Uterus (tissue), 2 donors: ENCODE data around the gene MIPOL1.

Source experiments
- POLR2A ChIP-seq, 2 donors: fragments of 450-650 bp; IDR thresholded peaks; one replicate each; pipeline ENCODE4 v1.6.1; 2016; ENCODE audit warnings: antibody characterized with exemption in 2 of 2, mild to moderate bottlenecking in 1 of 2, moderate library complexity in 1 of 2
- TF ChIP-seq, protein P1 (sequence below), 4 experiments: fragments of 200-600 bp in 2 of 4; fragments of 450-650 bp in 2 of 4; sonication (generic) in 2 of 4; IDR thresholded peaks; one replicate each; pipeline ENCODE4 v1.5.1; 2016 to 2019; ENCODE audit warnings: antibody characterized with exemption in 4 of 4, mild to moderate bottlenecking in 2 of 4, moderate library complexity in 1 of 4

- TF ChIP-seq, protein P1, sequence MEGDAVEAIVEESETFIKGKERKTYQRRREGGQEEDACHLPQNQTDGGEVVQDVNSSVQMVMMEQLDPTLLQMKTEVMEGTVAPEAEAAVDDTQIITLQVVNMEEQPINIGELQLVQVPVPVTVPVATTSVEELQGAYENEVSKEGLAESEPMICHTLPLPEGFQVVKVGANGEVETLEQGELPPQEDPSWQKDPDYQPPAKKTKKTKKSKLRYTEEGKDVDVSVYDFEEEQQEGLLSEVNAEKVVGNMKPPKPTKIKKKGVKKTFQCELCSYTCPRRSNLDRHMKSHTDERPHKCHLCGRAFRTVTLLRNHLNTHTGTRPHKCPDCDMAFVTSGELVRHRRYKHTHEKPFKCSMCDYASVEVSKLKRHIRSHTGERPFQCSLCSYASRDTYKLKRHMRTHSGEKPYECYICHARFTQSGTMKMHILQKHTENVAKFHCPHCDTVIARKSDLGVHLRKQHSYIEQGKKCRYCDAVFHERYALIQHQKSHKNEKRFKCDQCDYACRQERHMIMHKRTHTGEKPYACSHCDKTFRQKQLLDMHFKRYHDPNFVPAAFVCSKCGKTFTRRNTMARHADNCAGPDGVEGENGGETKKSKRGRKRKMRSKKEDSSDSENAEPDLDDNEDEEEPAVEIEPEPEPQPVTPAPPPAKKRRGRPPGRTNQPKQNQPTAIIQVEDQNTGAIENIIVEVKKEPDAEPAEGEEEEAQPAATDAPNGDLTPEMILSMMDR (IDR thresholded peaks at IDR 0.05), result no peak
- TF ChIP-seq POLR2A (IDR thresholded peaks at IDR 0.05), result no peak
Measured at GRCh38 chr14:37270629-37271028, 72.9 kb downstream of the MIPOL1 start.
